Activated CD8-positive, alpha-beta memory T cell treated with anti-CD3 and anti-CD28 coated beads, Interleukin-2, amount 50 U/mL, for 48 hours (primary cell): ENCODE measurements around the gene OR10AG1.

ENCODE experiments used
- DNase-seq: peaks from one replicate; pipeline ENCODE4 v3.0.0-alpha.2; 2020

Gene OR10AG1

GRCh38 chr11:55969845-55970244 lies at the start of gene OR10AG1:
TSS of gene OR10AG1 (minus strand) at chr11:55969945. CDS start at chr11:55969907, 38 bp downstream.
- DNase-seq = no peak

- DNase-seq = no peak
These were observed 44.1 kb upstream of the OR10AG1 start for GRCh38 chr11:56013805-56014204.

- DNase-seq = no peak
These were observed 41.0 kb upstream of the OR10AG1 start for GRCh38 chr11:56010716-56011115.

- DNase-seq = no peak
These were observed 24.8 kb upstream of the OR10AG1 start, which contains the start of gene OR5F1 for GRCh38 chr11:55994525-55994924. TSS of gene OR5F1 (minus strand) at chr11:55994625. CDS start at chr11:55994625, 0 bp downstream.

- DNase-seq = no peak
These were observed 1.2 kb upstream of the OR10AG1 start for GRCh38 chr11:55970935-55971334.

- no peak for DNase-seq
These were observed 1.8 kb downstream of the OR10AG1 start for GRCh38 chr11:55967914-55968313.

GRCh38 chr11:55966391-55966790 lies 3.4 kb downstream of the OR10AG1 start:
- no peak for DNase-seq

- DNase-seq = no peak
These were observed 13.2 kb downstream of the OR10AG1 start for GRCh38 chr11:55956521-55956920.

- no peak for DNase-seq
These were observed 20.4 kb downstream of the OR10AG1 start for GRCh38 chr11:55949330-55949729.

- no peak for DNase-seq
These were observed 26.9 kb downstream of the OR10AG1 start for GRCh38 chr11:55942785-55943392.

- no peak for DNase-seq
These were observed 33.4 kb downstream of the OR10AG1 start, which contains the start of gene OR5I1 for GRCh38 chr11:55936300-55936699. TSS of gene OR5I1 (minus strand) at chr11:55936400. CDS start at chr11:55936400, 0 bp downstream.

GRCh38 chr11:55920537-55920936 lies 49.2 kb downstream of the OR10AG1 start:
- no peak for DNase-seq
